K562 (cell line): ENCODE data around the gene MFAP3L. TPM values are rescaled to one million over a fixed set of nuclear protein-coding genes. Genes with fewer than 3 reads are reported as not detected.

Experiments
- AFF1 ChIP-seq, 2 experiments: fragments of 450-650 bp; IDR thresholded peaks; 2 replicates each; pipeline ENCODE4 v1.6.1; 2018; ENCODE audit warnings: mild to moderate bottlenecking in 2 of 2, low read depth in 1 of 2; ENCODE audit not compliant: partially characterized antibody in 2 of 2
- E2F8 ChIP-seq: fragments of 450-650 bp; IDR thresholded peaks from 2 replicates; pipeline ENCODE4 v1.7.1; 2018; ENCODE audit warnings: mild to moderate bottlenecking, low read depth; ENCODE audit not compliant: partially characterized antibody
- ELK3 ChIP-seq: fragments of 450-650 bp; formaldehyde crosslinking; IDR thresholded peaks from 2 replicates; pipeline ENCODE4 v1.4.0; 2020; ENCODE audit warnings: mild to moderate bottlenecking
- FOXA3 ChIP-seq, 2 experiments: fragments of 450-650 bp in 1 of 2; sonication (generic) in 1 of 2; formaldehyde crosslinking; IDR thresholded peaks in 1 of 2; conservative IDR thresholded peaks in 1 of 2; 2 replicates each; pipeline versions ENCODE4 v1.4.0 to v1.8.0; 2020 to 2022; ENCODE audit warnings: mild to moderate bottlenecking in 2 of 2, missing genetic modification reagents in 1 of 2
- HLTF ChIP-seq: fragments of 450-650 bp; IDR thresholded peaks from 2 replicates; pipeline ENCODE4 v1.6.1; 2016
- JUND ChIP-seq, 2 experiments: IDR thresholded peaks; 2 replicates in 1 of 2; 3 replicates in 1 of 2; pipeline ENCODE4 v1.6.1; 2011; ENCODE audit warnings: borderline replicate concordance in 2 of 2, low read depth in 2 of 2, low read length in 2 of 2, improper control_type of control experiment in 1 of 2, missing biosample characterization in 1 of 2, missing genetic modification characterization in 1 of 2, missing genetic modification reagents in 1 of 2
- MEIS2 ChIP-seq: fragments of 450-650 bp; IDR thresholded peaks from 2 replicates; pipeline ENCODE4 v1.6.1; 2014; ENCODE audit warnings: mild to moderate bottlenecking; ENCODE audit not compliant: partially characterized antibody
- NCOA2 ChIP-seq, 2 experiments: fragments of 450-650 bp; IDR thresholded peaks; 2 replicates each; pipeline ENCODE4 v1.6.1; 2018; ENCODE audit warnings: mild to moderate bottlenecking in 2 of 2, moderate library complexity in 1 of 2; ENCODE audit not compliant: partially characterized antibody in 2 of 2
- REST ChIP-seq, 2 experiments: fragments of 450-650 bp; formaldehyde crosslinking in 1 of 2; IDR thresholded peaks; 2 replicates each; pipeline versions ENCODE4 v1.4.0 to v1.6.1; 2014 to 2020; ENCODE audit warnings: mild to moderate bottlenecking in 2 of 2, borderline replicate concordance in 1 of 2, low read depth in 1 of 2
- polyA plus RNA-seq, 8 experiments: library from polyadenylated mRNA; depleted of rRNA in 4 of 8; stranded (reverse) in 5 of 8; unstranded in 3 of 8; fragments of >200 nt; fragmentation: Nextera tagmentation in 2 of 8; fragmentation: Illumina TruSeq in 1 of 8; extraction: Ambion mirVana in 2 of 8; extraction: Trizol in 1 of 8; gene quantifications; 2 replicates each; pipeline versions ENCODE4 v1.2.1 to v1.2.3, GENCODE V29; 2011 to 2014; ENCODE audit warnings: inconsistent platforms in 1 of 8, missing spikeins in 1 of 8
- total RNA-seq, 7 experiments: library from RNA; depleted of rRNA in 6 of 7; stranded (reverse); fragments of >200 nt in 6 of 7; fragmentation: Illumina TruSeq in 2 of 7; extraction: Trizol in 2 of 7; gene quantifications; 2 replicates each; pipeline versions ENCODE4 v1.2.1 to v1.2.3, GENCODE V29; 2011 to 2021; ENCODE audit warnings: low replicate concordance in 1 of 7

MFAP3L gene
- total and polyA plus RNA-seq, 9 of the 15 experiments (the other 6 are each of a cell fraction or from before 2014, with no cell fraction given) = 0.06 to 0.25 (median 0.20) TPM; not detected in 3

- TF ChIP-seq REST (IDR thresholded peaks at IDR 0.05; ENCODE audit: borderline replicate concordance) (peak; percentile 21; the same call in 1 of the 2 replicates), REST (CRISPR knock-in tag; IDR thresholded peaks at IDR 0.05; ENCODE audit: low read depth) (no peak), JUND (IDR thresholded peaks at IDR 0.05; ENCODE audit: borderline replicate concordance, low read depth, low read length) (peak; percentile 83), JUND (tag; IDR thresholded peaks at IDR 0.05; ENCODE audit: borderline replicate concordance, low read depth, low read length) (peak; percentile 74; the same call in 1 of the 3 replicates), E2F8 (peak; percentile 35), NCOA2 (IDR thresholded peaks at IDR 0.05; ENCODE audit: partially characterized antibody in 2 of 2) (peak; percentile 54 to 64), MEIS2 (peak; percentile 93), AFF1 (IDR thresholded peaks at IDR 0.05; ENCODE audit: low read depth in 1 of 2, partially characterized antibody in 2 of 2) (peak; percentile 45 to 79), ELK3 (no peak), HLTF (peak; percentile 39; the same call in 1 of the 2 replicates), FOXA3 (CRISPR knock-in tag; conservative IDR thresholded peaks at IDR 0.05 in 1 of 2, IDR thresholded peaks at IDR 0.05 in 1 of 2) (peak in 1 of 2 experiments; percentile 85; a peak in 2 of 4 replicates)
These were observed 19.1 kb downstream of the MFAP3L start (continued) for GRCh38 chr4:170007113-170007512.
